ENCODE results near the gene ADD2.
"Not testable (repeated sequence)": the region's sequence is repeated elsewhere in the genome, so short reads cannot be mapped to it uniquely, and the experiment has no call there.

Gene ADD2

DNA sequence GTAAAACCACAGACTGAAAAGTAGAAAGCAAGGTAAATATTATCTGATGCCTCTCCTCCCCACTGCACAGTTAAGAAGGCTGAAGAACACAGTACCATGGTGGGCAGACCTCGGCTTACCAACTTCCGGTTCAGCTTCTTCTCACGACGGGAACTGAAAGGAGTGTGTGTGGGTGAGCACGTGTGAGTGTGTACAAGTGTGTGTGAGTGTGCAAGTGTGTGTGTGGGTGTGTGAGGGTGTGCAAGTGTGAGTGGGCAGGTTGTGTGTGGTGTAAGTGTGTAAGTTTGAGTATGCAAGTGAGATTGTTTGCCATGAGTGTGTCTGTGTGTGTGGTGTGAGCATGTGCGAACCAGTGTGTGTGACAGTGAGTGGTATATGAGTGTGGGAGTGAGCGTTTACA lies 103.5 kb downstream of the ADD2 start:
- DNase-seq: no peak

DNA sequence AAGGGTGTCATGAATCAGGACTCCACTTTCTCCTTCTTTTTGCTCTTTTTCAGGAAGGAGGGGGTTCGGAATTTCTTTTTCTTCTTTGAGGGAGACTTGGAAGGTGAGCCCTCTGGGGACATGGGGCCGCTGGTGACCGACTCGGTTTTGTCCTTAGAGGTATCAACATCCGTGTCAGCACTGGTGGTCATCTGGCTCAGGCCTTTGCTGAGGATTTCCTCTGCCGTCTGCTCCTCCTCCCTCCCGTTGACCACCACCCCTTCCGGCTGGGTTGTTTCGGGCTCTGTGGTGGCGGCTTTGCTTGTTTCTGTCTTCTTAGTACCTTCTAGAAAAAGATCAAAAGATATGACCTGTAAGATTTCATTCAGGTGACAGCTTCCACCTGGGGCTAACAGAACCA lies 104.6 kb downstream of the ADD2 start:
- DNase-seq: no peak

DNA sequence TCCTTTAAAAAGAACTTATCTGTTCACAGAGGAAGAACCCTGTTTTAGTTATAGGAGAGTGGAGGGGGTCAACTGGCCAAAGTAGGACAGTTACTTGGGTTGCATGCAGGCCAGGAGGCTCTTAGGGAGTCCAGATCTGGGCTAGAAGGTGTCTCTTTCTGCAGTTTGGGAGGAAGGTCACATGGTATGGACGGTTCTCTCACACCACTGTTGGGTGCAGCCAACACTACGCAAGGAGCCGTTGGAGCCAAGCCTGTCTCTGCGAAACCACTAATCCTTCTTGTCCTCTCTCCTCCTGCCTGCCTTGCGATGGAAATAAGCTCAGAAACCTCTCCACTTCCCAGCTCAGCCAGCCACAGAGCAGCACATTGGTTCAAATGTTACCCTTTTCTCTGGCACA lies 108.4 kb downstream of the ADD2 start:
- DNase-seq: no peak

DNA sequence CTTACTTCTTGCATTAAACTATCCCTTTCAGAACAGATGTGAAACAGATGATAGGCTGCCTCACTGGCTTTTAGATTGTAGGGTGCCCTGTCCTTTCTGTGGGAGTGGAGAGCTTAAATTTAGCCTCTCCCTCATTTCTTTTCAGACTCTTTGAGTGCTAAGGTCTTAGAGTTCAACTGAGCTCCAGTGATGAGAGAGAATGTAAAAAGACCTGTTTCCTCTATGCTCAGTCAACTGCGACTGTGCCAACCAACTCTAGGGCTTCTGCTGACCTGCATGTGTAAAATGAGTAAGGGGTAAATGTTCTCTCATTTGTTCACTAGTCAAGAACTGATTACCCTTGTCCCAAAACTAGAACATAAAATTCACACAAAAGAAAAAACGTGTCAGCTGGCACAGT lies 109.5 kb downstream of the ADD2 start:
- no peak for DNase-seq

DNA sequence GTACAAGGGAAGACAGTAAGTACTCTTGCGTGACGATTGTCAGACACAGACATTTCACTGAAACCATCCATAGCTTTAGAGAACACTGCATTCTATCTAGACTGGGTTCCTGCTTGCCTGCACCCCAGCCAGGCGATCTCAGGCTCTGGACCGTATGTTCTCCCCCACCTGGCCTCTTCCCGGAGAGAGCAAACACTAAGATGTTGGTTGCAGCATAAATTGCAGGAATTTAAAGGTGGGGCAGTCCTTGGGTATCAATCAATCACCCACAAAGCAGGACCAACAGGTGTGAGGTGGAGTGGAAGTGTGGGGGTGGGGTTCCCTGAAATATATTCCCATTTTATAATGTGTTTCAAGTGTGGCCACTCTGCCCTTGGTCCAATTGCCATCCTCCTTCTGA lies 110.8 kb downstream of the ADD2 start:
- DNase-seq: no peak

DNA sequence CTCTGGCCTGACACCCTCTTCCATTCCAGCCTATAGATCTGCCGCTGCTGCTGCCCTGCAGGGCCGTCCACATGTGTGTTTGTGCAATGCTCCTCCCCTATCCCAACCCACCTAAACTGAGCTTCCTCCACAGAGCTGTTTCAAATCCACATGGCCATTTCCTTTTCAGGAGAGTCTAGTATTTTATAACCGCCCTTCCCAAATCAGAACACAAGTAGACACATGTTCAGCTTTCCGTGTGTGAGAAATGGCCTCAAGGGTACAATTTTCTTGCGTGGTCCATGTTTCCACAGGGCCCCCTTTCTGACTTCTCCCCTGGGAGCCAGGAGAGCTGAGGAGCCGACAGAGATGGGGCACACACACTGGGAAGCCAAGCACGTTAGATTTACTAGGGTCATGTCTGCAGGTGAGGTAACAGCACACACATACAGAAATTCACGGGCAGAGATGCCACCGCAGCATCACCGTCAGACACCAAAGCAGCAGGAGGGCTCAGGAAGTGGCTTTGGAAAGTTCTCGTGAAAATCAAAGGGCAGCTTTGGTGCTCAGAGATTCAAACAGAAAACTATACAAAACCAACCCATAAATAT lies 111.5 kb downstream of the ADD2 start:
- DNase-seq: no peak

DNA sequence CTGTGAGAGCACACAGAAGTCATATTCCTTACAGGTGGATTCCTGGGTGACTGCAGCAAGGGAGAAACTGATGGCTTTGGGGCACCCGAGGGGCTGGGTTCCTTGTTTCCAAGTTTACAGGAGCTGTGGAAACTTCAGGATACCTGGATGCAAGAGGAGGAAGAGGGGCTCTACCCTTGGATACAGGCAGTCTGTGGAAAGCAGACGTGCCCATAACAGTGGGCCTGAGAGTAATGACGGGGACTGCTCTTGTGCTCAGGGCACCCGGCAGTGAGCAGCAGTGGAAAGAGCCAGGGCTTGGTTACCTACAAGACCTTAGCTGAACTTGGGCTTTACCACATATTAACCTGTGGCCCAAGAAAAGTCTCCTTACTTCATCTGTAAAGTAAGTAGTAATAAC lies 112.2 kb downstream of the ADD2 start:
- no peak for DNase-seq

DNA sequence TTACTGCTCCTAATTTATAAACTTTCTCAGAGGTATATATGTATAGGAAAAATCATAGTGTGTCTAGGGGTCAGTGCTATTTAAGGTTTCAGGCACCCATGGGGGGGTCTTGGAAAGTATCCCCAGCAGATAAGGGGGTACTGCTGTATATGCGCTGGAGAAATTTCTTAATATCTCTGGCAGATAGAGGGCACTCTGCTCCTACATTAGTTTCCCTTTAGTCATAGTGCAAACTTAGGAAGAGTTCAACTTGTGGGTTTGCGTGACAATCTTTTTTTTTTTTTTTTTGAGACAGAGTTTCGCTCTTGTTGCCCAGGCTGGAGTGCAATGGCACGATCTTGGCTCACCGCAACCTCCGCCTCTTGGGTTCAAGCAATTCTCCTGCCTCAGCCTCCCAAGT lies 112.8 kb downstream of the ADD2 start:
- DNase-seq: not testable (repeated sequence)

DNA sequence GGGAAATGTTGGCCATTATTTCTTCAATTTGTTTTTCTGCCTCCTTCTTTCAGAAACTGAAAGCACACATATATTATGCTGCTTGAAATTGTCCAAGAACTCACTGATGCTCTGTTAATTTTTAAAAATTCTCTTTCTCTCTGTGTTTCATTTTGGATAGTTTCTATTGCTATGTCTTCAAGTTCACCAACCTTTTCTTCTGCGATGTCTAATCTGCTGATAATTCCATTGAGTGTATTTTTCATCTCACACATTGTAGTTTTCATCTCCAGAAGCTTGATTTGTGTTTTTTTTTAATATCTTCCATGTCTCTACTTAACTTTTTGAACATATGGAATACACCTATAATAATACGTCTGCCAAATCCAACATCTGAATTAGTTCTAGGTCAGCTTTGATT lies 116.3 kb downstream of the ADD2 start:
- DNase-seq: no peak

DNA sequence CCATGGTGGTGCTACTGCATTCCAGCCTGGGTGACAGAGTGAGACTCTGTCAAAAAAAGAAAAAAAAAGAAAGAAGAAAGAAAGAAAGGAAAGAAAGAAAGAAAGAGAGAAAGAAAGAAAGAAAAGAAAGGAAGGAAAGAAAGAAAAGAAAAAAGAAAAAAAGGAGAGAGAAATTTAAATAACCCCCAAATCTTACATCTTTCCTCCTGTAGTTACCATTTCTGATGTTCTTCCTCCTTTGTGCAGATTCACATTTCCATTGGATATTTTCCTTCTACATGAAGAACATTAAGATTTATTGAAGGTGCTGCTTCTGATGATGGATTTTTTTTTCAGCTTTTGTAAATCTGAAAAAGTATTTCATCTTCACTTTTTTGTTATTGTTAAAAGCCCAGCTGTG lies 117.0 kb downstream of the ADD2 start:
- no peak for DNase-seq

DNA sequence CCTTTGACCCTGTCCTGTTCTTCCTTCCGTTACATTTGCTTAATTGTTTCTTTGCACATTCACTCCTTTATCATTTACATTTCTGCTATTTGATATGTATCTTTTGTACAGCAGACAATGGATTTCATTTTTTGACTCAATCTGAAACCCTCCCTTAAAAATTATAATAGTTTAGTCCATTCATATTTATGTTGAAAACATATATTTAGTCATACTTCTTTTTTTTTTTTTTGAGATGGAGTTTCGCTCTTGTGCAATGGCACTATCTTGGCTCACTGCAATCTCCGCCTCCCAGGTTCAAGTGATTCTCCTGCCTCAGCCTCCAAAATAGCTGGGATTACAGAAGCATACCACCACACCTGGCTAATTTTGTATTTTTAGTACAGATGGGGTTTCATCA lies 119.0 kb downstream of the ADD2 start:
- DNase-seq: no peak

DNA sequence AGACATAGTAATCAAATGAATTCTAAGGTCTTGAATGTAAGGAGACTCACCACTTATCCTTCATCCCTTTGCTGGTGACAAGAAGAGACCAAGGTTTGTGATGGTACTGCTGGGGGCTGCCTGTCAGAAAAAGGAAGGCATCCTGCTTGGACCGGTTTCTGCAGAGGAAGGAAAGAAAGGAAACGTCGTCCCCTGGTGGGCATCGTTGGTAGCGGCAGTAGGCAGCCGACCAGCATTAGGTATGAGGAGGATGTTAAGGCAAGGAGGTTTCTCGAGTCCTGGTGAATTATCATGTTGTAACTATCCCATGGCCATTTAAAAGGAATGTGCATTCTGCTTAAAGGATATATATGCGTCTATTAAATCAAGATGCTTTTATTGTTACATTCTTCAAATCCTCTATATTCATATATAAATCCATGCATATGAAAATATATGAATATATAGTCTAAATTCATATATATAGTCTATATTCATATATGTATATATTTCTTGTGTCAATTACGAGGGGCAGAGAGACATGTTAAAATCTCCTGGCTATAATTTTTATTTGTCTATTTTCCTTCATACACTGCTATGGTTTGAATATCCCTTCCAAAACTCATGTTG lies 120.0 kb downstream of the ADD2 start:
- DNase-seq: peak; percentile 73

DNA sequence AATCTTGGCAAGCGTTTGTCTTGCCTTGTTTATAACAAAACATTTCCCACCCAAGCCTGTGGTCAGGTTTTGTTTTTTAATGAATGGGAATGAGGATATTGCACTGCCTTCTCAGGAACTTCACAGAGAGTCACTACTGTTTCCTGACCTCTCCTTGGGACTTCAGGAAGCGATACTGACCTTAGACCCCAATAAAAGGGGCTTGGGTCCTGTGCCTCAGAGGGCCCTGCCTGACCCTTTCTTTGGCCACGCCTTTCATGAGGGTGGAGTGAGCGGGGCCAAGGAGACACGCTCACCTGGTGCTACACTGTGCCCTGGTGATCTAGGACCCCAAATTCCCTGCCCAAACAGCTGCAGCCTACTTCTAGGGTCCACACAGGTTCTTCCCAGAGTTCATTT lies 121.6 kb downstream of the ADD2 start:
- DNase-seq: no peak

DNA sequence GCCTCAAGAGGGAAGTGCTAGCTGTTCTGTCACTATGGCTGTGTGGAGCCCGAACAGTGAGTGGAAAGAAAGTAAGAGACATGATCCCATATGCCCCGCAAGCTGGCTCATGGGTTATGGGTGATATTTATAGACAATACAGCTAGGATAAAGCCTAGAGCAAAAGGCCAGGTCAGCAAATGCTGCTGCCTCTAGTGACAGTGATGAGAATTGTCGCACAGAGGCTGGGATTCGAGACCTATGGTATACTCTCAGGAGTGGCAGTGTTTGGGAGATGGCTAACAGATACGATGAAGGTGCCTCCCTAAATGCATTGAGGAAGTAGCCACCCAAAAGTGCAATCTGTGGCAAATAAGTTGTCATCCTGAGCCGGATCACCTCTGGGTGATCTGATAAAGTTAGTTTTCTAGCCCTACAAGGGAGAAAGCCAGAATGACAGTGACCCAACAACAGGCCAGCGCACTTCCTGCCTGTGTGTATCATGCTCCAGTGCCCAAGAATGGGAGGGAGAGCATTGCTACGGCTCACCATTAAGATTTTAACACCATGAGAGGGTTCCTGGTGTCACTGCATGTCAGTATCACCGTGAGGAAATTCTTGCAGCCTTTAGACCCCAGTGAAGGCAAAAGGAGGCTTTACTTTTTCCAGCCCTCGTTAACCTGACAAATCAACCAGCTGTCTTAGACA lies 122.1 kb downstream of the ADD2 start:
- DNase-seq: no peak

DNA sequence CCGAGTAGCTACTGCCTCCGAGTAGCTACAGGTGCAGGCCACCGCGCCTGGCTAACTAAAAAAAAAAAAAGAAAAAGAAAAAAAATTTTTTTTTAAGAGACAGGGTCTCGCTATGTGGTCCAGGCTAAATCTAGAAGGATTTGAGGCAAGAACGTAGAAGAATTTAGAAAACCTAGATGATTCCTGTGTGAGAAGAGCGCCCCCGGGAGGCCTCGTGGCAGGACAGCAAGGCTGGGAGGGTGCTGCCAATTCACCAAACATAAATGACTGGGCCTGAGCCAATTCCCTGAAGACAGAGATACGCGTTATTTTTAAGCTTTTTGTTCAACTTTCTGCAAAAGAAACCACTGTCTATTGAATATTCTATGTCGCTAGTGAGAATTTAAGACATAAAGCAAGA lies 124.3 kb downstream of the ADD2 start:
- peak; percentile 36 for DNase-seq

DNA sequence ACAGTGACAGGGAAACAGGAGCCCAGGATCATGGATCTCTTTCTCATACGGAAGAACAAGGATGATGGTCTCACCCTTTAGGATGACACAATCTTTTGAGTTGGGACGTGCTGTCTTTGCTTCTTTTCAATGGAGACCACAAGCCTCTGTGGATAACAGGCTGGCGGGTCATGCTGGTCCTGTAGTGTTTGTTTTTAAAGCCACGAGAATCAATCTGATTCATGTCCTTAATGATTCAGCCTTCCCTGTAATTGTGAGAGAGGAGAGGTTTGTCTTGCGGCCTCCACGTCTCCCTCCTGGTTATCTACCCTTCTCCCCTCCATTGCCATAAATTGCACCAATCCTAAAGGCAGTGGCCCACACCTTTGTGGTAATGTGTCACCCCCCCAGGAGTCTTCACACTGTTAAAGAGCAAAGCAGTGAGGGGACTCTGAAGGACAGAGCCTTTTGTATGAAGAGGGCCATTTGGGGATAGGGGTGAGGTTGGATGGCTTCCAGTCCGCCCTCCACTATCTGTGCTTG lies 126.7 kb downstream of the ADD2 start:
- DNase-seq: no peak

DNA sequence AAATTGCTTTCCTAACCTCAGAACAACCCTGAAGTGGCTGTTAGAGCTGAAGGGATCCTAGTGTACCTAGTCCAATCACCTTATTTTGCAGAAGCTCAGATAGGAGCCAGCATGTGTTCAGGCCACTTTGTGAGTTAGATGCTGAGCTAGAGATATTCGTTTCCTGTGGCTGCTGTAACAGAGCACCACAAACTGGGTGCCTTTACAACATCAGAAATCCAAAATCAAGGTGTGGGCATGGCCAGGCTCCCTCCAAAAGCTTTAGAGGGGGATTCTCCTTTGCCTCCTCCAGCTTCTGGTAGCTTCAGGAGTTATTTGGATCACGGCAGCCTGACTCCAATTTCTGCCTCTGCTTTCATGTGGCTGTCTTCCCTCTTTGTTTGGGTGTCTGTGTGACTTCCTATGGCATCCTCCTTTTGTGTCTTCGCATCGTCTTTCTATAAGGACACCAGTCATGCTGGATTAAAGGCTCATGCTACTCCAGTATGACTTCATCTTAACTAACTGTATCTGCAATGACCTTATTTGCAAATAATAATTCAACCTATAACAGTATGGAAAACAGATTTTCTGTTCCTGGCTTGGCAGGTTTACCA lies 128.1 kb downstream of the ADD2 start:
- DNase-seq: no peak

DNA sequence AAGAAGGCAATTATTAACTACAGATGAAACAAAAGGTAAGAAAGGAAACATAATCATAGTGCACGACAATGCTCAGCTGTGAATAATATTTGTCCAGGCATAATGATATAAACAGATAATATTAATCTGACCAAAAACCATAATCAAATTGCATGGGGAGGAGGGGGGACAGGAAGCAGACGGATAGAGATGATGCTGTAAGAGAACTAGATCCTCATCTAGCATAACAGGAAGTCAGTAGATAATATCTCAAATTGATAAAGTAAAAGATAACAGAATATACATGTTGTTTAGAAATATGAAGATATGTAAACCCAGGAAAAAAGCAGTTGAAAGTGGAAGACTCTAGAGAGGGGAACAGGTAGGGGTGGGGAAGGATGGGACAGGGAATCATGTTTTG lies 129.4 kb downstream of the ADD2 start:
- no peak for DNase-seq

DNA sequence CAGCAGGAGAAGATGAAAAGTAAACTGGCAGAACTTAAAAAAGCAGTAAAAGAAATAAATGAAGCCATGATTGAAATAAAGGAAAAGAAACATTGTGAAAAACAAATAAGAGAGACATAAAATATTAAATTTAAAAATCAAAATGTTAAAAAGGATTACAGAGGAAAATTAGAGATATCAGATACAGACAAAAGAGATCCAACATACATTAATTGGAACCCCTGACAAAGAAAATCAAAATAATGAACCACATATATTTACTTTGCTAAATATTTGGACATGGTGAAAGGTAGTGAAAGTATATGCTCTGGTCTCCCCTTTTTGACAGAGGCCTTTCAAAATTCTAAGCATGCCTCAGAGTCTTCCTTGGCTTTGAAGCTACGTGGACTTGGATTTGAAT lies 134.5 kb downstream of the ADD2 start:
- DNase-seq: no peak

DNA sequence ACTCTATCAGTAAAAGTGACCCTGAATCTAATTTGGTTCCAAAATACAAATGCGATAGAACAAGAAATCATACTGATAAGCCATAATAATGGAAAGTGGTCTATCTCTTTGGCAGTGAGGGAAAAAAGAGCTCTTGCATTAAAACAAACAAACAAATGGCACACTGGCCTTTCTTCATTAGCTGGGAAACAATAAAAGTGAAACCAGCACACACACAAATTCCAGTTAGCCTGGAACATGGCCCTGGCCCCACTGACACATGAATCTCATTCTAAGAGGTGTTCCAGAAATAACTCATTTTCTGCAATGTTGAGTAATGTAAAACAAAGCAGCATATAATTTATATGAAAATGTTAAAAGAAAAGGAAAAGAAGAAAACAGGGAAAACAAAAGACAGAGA lies 135.0 kb downstream of the ADD2 start:
- DNase-seq: no peak

DNA sequence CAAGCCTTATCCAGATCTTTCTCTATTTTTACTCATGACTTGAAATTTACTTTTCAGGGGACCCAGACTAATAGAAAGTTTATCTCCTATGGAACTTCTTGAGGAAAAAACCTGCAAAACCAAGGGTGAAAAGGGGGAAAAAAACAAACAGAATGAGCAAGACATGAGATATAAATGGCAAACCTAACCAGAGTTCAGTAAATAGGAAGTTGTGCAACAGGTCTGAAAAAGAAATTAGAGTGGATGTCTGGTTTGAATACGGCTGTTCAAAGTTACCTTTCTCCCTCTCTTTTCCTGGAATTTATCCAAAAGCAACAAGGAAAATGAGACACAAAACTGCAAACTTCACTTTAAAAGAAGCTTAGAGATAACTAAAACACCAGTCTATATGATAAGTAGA lies 135.6 kb downstream of the ADD2 start:
- DNase-seq: no peak

DNA sequence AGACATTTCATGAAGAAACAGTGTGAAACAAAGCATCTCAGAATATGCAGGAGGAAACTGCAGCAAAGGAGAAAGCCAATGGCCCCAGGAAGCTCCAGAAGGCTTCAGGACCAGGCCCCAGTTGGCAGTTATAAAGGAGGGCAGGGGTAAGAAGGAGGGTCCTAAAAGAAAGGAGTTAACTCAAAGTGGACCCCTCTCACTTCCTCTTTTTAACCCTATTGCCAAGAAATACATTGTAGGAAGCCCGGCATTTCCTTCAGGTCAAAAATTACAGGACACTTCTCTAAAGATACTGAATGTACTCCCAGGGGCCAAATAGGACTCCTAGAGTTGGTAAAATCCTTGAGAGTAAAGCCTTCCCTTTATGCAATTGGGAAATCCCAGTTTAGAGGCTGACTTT lies 137.2 kb downstream of the ADD2 start:
- DNase-seq: no peak

DNA sequence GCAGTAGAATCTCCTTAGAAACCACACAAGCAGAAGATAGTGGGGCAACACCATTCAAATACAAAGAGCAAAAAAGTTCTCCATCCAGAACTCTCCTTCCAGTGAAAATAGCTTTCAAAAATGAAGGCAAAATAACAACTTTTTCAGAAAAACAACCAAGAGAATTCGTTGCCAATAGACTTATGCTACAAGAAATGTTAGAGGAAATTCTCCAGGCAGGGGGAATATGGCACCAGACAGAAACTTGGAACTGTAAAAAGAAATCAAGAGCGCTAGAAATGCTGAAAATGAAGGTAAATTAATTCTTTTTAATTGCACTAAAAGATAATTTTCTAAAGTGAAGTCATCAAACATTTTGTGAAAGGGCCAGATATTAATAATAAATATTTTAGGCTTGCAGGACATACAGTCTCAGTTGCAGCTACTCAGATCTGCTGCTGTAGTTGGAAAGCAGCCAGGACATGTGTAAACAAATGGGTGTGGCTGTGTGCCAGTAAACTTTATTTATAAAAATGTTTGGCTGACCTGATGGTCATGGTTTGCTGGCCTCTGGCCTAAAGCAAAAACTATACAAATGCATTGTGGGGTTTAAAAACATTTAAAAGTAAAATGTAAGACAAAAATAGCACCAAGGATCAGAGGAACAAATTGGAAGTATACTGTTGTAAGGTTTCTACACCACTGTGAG lies 140.6 kb downstream of the ADD2 start:
- peak; percentile 50 for DNase-seq
